NK-92 (cell line): Measurements from ENCODE around the gene DISC1.
"Not testable (repeated sequence)": the region's sequence is repeated elsewhere in the genome, so short reads cannot be mapped to it uniquely, and the experiment has no call there.

ENCODE experiments used
- DNase-seq: peaks from one replicate; lab custom pipeline; 2025; ENCODE audit not compliant: unreplicated experiment; lab: John Stamatoyannopoulos, UW

Gene DISC1

GRCh38 chr1:231634323-231635013, 7.9 kb downstream of the DISC1 start:
- no peak for DNase-seq

GRCh38 chr1:231636157-231636556, 9.6 kb downstream of the DISC1 start:
- DNase-seq, result no peak

GRCh38 chr1:231636922-231637321, 10.3 kb downstream of the DISC1 start:
- not testable (repeated sequence) for DNase-seq

- no peak for DNase-seq
These were observed 12.1 kb downstream of the DISC1 start for GRCh38 chr1:231638647-231639046.

GRCh38 chr1:231639819-231640218, 13.2 kb downstream of the DISC1 start:
- no peak for DNase-seq

- DNase-seq, result not testable (repeated sequence)
These were observed 14.9 kb downstream of the DISC1 start for GRCh38 chr1:231641444-231641843.

- not testable (repeated sequence) for DNase-seq
These were observed 15.5 kb downstream of the DISC1 start for GRCh38 chr1:231642061-231642460.

GRCh38 chr1:231642618-231643017, 16.0 kb downstream of the DISC1 start:
- DNase-seq, result no peak

- DNase-seq, result no peak
These were observed 16.7 kb downstream of the DISC1 start for GRCh38 chr1:231643071-231643934.

GRCh38 chr1:231643935-231644237, 17.3 kb downstream of the DISC1 start:
- DNase-seq, result no peak

- not testable (repeated sequence) for DNase-seq
These were observed 19.0 kb downstream of the DISC1 start for GRCh38 chr1:231645634-231646033.

GRCh38 chr1:231646165-231646564, 19.6 kb downstream of the DISC1 start:
- not testable (repeated sequence) for DNase-seq

GRCh38 chr1:231651621-231652260, 25.2 kb downstream of the DISC1 start:
- not testable (repeated sequence) for DNase-seq

GRCh38 chr1:231653632-231654031, 27.0 kb downstream of the DISC1 start:
- DNase-seq, result no peak

- DNase-seq, result no peak
These were observed 30.2 kb downstream of the DISC1 start for GRCh38 chr1:231656741-231657140.

GRCh38 chr1:231658223-231658622, 31.6 kb downstream of the DISC1 start:
- not testable (repeated sequence) for DNase-seq

GRCh38 chr1:231660198-231660597, 33.6 kb downstream of the DISC1 start:
- no peak for DNase-seq

- no peak for DNase-seq
These were observed 36.7 kb downstream of the DISC1 start for GRCh38 chr1:231663211-231663792.

- no peak for DNase-seq
These were observed 38.5 kb downstream of the DISC1 start for GRCh38 chr1:231665101-231665500.

- DNase-seq, result no peak
These were observed 39.1 kb downstream of the DISC1 start for GRCh38 chr1:231665726-231666125.

GRCh38 chr1:231666220-231666936, 39.8 kb downstream of the DISC1 start:
- no peak for DNase-seq
